GM06990 (cell line): ENCODE data around the gene MGMT.

Source experiments
- DNase-seq: peaks from one replicate; pipeline ENCODE4 v3.0.0-alpha.2; 2011; ENCODE audit not compliant: insufficient read length; ENCODE audit errors: extremely low read depth
- H3K27me3 ChIP-seq: replicated peaks from 2 replicates; pipeline ENCODE4 v1.6.0; 2011; ENCODE audit warnings: low read length; ENCODE audit not compliant: control insufficient read depth, insufficient read depth
- H3K36me3 ChIP-seq: 2 replicates; pipeline ENCODE4 v1.5.1; 2011; ENCODE audit warnings: low read length; ENCODE audit not compliant: control insufficient read depth, insufficient read depth
- H3K4me3 ChIP-seq: replicated peaks from 2 replicates; pipeline ENCODE4 v1.5.1; 2011; ENCODE audit warnings: low read depth, mild to moderate bottlenecking, control low read depth, low read length
- TF ChIP-seq, protein P1 (sequence below): IDR thresholded peaks from 2 replicates; pipeline ENCODE4 v1.5.1; 2011; ENCODE audit warnings: low read length, control low read depth, mild to moderate bottlenecking, inconsistent platforms; ENCODE audit not compliant: insufficient read depth, poor library complexity, severe bottlenecking

MGMT gene

DNA sequence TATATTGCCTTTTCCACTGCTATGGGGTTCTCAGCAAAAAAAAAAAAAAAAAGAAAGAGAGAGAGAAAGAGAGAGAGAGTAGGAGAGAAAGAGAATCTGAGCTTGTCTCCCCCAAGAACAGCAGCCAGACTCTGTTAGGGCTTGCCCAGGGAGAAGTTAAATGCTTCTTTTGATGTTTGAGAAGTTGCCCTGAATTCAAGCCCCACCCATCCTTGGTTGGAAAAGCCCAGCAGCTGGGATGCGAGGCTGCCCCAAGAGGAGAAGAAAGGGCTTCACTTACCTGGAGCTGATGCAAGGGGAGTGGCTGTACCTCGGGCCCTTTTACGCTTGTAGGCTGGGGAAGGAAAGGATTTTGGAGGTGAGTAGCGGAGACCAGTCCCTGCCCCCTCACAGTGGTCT lies 20.9 kb upstream of the MGMT start:
- Histone ChIP-seq H3K4me3 (no peak overlapping the region), H3K36me3 (no peaks in the 10 kb centered on the region), H3K27me3 (no peaks in the 10 kb centered on the region)
- TF ChIP-seq, protein P1, sequence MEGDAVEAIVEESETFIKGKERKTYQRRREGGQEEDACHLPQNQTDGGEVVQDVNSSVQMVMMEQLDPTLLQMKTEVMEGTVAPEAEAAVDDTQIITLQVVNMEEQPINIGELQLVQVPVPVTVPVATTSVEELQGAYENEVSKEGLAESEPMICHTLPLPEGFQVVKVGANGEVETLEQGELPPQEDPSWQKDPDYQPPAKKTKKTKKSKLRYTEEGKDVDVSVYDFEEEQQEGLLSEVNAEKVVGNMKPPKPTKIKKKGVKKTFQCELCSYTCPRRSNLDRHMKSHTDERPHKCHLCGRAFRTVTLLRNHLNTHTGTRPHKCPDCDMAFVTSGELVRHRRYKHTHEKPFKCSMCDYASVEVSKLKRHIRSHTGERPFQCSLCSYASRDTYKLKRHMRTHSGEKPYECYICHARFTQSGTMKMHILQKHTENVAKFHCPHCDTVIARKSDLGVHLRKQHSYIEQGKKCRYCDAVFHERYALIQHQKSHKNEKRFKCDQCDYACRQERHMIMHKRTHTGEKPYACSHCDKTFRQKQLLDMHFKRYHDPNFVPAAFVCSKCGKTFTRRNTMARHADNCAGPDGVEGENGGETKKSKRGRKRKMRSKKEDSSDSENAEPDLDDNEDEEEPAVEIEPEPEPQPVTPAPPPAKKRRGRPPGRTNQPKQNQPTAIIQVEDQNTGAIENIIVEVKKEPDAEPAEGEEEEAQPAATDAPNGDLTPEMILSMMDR: no peak
- no peak for DNase-seq

- H3K4me3 ChIP-seq: no peak overlapping the region
- H3K27me3 ChIP-seq: no peaks in the 10 kb centered on the region
- no peaks in the 10 kb centered on the region for H3K36me3 ChIP-seq
- TF ChIP-seq, protein P1: no peak
- DNase-seq: no peak
Observed at GRCh38 chr10:129447486-129447885, 19.6 kb upstream of the MGMT start.

GRCh38 chr10:129448086-129448485 lies 19.0 kb upstream of the MGMT start:
- no peaks in the 10 kb centered on the region for H3K27me3 ChIP-seq
- no peak overlapping the region for H3K4me3 ChIP-seq
- H3K36me3 ChIP-seq: no peaks in the 10 kb centered on the region
- no peak for DNase-seq
- TF ChIP-seq, protein P1: no peak

- Histone ChIP-seq H3K4me3 (no peak overlapping the region), H3K27me3 (no peaks in the 10 kb centered on the region), H3K36me3 (no peaks in the 10 kb centered on the region)
- no peak for DNase-seq
- TF ChIP-seq, protein P1: no peak
Observed at GRCh38 chr10:129448539-129448938, 18.5 kb upstream of the MGMT start.

DNA sequence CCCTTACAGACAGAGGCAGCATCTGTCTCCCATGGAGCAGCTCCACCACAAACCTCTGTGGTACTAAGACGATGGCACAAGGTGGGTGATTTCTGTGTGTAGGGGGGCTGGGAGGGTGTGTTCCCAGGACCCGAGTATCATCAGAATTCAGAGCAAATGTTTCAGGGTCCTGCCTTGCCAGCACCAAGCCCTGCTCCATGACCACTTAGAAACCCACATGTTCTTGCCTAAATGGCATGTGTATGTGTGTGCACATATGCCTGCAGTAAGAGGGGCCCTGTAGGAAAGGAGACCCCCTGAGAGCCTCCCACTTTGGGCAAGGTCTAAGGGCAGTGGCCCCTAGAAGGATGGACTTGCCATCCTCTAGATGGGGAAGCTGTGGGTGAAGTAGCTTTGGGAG lies 17.1 kb upstream of the MGMT start:
- Histone ChIP-seq H3K36me3 (no peaks in the 10 kb centered on the region), H3K27me3 (no peaks in the 10 kb centered on the region), H3K4me3 (no peak overlapping the region)
- TF ChIP-seq, protein P1: no peak
- no peak for DNase-seq

- TF ChIP-seq, protein P1: no peak
- no peak for DNase-seq
- no peak overlapping the region for H3K4me3 ChIP-seq
- H3K27me3 ChIP-seq: no peaks in the 10 kb centered on the region
- H3K36me3 ChIP-seq: no peaks in the 10 kb centered on the region
Observed at GRCh38 chr10:129450391-129450790, 16.6 kb upstream of the MGMT start.
